GM18526 (cell line): ENCODE data around the gene CDH4.

Experiments
- POLR2A ChIP-seq: IDR thresholded peaks from 3 replicates; pipeline ENCODE4 v1.6.1; 2011; ENCODE audit not compliant: insufficient read length; ENCODE audit errors: extremely low read depth

CDH4 gene

GRCh38 chr20:61387204-61387953, 135.3 kb downstream of the CDH4 start:
- TF ChIP-seq POLR2A = no peak

GRCh38 chr20:61387954-61388348, 135.9 kb downstream of the CDH4 start:
- no peak for TF ChIP-seq POLR2A

- TF ChIP-seq POLR2A = no peak
These were observed 137.0 kb downstream of the CDH4 start for GRCh38 chr20:61389077-61389476.

- no peak for TF ChIP-seq POLR2A
These were observed 139.1 kb downstream of the CDH4 start for GRCh38 chr20:61391185-61391584.

- no peak for TF ChIP-seq POLR2A
These were observed 139.9 kb downstream of the CDH4 start for GRCh38 chr20:61391812-61392520.

- TF ChIP-seq POLR2A = no peak
These were observed 142.2 kb downstream of the CDH4 start for GRCh38 chr20:61394088-61394799.

GRCh38 chr20:61396262-61396848, 144.3 kb downstream of the CDH4 start:
- no peak for TF ChIP-seq POLR2A

- TF ChIP-seq POLR2A = no peak
These were observed 145.1 kb downstream of the CDH4 start for GRCh38 chr20:61397146-61397545.

- no peak for TF ChIP-seq POLR2A
These were observed 145.7 kb downstream of the CDH4 start for GRCh38 chr20:61397790-61398189.

GRCh38 chr20:61399433-61399832, 147.4 kb downstream of the CDH4 start:
- no peak for TF ChIP-seq POLR2A

GRCh38 chr20:61400499-61400898, 148.4 kb downstream of the CDH4 start:
- no peak for TF ChIP-seq POLR2A

- TF ChIP-seq POLR2A = no peak
These were observed 152.2 kb downstream of the CDH4 start for GRCh38 chr20:61404303-61404702.

- no peak for TF ChIP-seq POLR2A
These were observed 152.9 kb downstream of the CDH4 start for GRCh38 chr20:61405007-61405406.

GRCh38 chr20:61407561-61407960, 155.5 kb downstream of the CDH4 start:
- no peak for TF ChIP-seq POLR2A

- no peak for TF ChIP-seq POLR2A
These were observed 157.1 kb downstream of the CDH4 start for GRCh38 chr20:61408951-61409740.

GRCh38 chr20:61411743-61412142, 159.7 kb downstream of the CDH4 start:
- no peak for TF ChIP-seq POLR2A
